ENCODE measurements around the gene CRYGC.
"Not testable (repeated sequence)": the region's sequence is repeated elsewhere in the genome, so short reads cannot be mapped to it uniquely, and the experiment has no call there.

CRYGC gene

DNA sequence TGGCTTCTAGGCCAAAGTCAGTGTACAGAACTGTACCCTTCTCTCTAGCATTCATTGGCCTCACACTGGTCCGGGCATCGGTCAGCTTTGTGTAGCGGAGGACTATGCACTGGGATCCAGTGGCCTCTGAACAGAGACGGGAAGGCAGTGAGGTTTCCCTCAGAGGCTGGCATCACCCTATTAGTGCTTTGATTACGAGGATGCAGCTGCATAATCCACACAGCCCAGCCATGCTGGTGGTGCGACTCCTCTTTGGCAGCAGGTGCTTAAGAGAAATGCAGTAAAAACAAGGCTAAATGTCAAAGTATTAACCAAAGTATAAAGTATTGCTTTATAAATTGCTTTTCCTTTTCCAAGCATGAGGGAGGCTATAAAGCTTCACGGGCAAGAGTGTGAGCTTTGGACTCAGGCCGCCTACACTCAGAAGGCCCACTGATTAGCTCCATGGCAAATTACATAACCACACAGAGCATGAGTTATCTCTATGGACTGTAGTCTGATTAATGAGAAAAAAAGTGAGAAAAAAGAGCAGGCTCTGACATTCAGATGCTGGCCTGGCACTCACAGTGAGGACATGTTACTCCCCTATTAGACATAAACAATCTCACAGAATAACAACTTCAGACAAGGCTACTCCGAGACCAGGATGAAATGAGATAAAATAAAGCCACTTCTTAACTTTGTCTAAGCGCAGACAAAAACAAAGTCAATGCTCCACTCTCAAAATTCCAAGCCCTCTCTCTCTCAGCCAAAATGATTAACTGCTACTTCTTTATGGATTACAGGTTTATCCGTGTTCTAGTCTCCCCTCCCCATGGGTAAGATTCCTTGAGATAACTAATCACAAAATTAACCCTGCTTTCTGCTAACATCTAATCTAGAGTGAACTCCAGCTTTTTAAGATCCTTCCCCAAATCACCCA lies 6.4 kb upstream of the CRYGC start:
- DNase-seq = no peak

DNA sequence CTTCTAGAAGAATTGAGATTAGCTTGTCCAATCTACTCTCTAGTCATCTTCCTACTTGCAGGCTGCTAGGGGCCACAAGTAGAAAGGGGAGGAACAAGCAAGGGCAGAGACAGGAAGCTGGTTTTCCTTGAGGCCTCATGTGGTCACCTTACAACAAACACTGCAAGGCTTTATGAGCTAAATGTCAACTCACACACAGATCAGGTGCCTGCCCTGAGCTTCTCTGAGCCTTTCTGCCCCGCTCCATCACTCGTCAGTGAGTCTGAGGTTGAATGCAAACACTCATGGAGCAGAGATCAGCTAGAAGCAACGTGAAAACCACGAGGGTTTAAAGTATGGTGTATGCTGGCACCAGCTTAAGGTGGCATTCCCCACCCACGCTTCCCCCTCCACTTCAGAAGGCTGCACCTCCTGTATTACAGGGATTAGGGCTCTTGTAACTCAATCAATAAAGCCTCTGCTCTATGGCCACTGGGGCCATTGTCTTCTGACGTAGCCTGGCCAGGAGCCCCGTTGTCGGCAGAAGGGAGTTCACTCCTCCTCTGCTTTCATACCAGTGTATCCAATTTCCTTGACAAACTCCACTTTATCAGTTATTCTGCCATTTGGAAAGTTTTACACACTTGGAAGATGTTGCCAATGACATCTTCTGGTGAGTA lies 5.4 kb upstream of the CRYGC start:
- DNase-seq = no peak

DNA sequence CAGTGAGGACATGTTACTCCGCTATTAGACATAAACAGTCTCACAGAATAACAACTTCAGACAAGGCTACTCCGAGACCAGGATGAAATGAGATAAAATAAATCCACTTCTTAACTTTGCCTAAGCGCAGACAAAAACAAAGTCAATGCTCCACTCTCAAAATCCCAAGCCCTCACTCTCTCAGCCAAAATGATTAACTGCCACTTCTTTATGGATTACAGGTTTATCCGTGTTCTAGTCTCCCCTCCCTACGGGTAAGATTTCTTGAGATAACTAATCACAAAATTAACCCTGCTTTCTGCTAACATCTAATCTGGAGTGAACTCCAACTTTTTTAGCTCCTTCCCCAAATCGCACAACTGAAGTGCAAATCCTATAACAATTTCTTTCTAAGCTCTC lies 1.1 kb upstream of the CRYGC start:
- no peak for DNase-seq

- DNase-seq = no peak
Observed at GRCh38 chr2:208128136-208128535, 1.5 kb downstream of the CRYGC start.

DNA sequence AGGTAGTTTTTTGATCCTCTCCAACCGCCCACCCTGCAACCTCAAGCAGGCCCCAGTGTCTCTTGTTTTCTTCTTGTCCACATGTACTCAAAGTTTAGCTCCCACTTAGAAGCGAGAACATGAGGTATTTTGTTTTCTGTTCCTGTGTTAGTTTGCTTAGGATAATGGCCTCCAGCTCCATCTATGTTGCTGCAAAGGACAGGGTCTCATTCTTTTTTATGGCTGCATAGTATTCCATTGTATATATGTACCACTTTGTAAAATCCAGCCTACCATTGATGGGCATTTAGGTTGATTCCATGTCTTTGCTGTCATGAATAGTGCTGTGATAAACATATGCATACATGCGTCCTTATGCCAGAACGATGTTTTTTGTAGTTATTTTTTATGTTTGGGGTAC lies 2.5 kb downstream of the CRYGC start:
- no peak for DNase-seq

DNA sequence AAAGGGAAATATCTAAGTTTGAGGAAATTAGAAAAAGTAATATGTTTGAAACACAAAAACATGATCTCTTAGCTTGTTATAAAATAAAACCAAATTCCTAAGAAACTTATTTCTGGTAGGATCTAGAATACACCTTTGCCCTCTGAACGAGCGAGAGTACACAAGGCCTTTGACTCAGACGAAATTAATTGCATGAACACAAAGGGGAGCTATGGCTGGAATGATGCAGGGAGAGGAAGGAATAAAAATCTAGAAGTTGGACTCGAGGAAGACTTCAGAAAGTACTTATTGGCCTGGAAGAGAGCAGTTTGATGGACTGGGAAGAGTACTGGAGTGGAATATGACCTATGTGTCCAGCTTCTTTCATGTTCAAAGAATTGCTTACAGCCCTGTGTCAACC lies 4.4 kb downstream of the CRYGC start:
- DNase-seq = no peak

GRCh38 chr2:208124013-208124715 lies 5.5 kb downstream of the CRYGC start, which contains the start of gene CRYGD:
Gene CRYGD (minus strand): TSS chr2:208124524. CDS start chr2:208124473, 51 bp downstream.
- DNase-seq = not testable (repeated sequence)

DNA sequence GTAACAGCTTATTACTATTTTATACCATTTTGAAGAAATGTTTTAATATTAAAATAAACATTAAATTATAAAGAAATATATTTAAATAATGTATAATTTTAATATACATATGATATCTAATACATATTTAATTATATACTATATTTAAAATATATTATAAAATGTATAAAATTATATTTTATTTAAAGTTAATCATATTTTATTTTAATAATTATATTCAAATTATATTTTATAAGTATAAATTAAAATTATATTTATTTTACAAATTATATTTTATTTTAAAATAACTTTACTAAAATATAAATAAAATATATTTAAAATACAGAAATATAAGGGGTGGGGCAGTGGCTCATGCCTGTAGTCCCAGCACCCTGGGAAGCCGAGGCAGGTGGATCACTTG lies 7.4 kb downstream of the CRYGC start:
- DNase-seq = no peak

GRCh38 chr2:208118918-208119317 lies 10.7 kb downstream of the CRYGC start:
- DNase-seq = no peak

DNA sequence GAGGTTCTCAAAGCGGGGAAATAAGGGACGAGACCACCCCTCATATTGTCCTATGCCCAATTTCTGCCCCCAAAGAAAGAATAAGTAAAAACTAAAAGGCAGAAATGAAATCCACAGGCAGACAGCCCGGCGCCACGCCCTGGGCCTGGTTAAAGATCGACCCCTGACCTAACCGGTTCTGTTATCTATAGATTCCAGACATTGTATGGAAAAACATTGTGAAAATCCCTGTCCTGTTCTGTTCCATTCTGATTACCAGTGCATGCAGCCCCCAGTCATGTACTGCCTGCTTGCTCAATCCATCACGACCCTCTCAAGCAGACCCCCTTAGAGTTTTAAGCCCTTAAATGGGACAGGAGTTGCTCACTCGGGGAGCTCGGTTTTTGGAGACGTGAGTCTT lies 12.2 kb downstream of the CRYGC start:
- DNase-seq = not testable (repeated sequence)

GRCh38 chr2:208112969-208113368 lies 16.7 kb downstream of the CRYGC start:
- DNase-seq = no peak

DNA sequence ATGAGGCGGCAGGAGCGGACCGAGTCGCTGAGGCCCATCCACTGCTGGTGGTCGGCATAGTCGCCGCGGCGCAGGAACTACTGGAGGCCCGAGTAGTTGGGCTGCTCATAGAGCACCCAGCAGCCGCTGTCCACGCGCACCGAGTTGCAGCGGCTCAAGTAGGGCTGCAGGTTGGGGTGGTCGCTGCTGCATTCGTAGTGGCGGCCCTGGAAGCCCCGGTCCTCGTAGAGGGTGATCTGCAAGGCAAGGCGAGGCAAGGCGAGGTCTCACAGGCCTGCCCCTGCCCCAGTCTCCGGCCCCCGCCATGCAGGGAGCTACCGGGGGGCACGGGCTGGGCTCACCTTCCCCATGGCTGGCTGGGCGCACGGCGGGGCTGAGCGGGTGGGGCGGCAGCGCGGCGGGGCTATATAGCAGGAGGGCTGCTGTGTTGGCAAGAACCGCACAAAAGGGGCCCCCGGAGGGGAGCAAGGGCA lies 17.3 kb downstream of the CRYGC start:
- DNase-seq = not testable (repeated sequence)

DNA sequence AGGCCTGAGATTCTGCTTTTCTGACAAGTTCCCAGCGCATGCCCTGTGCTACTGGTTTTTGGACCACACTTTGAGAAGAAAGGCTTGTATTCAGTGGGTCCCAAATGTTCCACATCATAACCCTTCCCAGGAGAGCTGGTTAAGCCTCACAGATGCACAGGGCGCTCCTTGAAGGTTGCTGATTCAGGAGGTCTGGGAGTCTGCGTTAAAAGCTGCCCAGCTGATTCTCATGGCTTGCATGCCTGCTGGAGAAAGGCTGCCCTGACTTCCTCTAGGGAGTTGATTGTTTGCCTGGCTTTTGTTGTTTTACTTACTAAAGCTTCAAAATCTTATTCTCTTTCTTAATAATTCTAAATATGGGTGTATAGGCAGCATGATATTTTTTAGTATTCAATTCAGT lies 26.0 kb downstream of the CRYGC start:
- DNase-seq = no peak

GRCh38 chr2:208101716-208102631 lies 27.7 kb downstream of the CRYGC start:
- no peak for DNase-seq

DNA sequence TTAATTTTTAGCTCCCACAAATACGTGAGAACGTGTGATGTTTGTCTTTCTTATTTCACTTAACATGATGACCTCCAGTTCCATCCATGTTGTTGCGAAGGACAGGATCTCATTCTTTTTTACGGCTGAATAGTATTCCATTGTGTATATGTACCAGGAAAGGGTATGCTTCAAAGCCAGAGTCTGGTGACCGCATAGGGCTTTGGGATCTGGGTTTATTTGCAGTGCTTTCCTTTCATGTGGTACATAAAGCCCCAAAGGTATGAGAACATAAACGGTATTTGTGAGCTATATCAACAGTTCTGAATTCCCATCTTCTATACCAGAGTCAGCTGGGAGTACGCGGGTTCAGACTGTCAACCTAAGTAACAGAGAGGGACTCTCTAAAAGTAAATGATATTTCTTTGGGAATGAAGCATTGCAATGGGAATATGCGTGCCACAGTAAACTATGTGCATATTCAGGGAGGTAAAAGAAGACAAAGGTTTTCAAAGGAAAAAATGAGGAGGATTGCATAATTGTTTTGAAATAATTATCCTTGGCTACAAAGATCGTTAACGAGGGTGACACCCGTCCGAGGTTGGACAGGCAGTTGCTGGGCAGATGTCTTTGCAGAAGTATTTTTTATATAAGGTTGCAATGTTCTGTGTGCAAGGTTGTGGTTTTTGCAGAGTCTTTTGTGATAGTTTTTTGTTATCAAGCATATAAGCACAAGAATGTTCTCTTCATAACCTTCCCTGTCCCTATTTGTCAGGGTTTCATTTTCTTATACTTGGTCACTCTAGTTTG lies 29.8 kb downstream of the CRYGC start:
- no peak for DNase-seq

GRCh38 chr2:208098701-208099100 lies 30.9 kb downstream of the CRYGC start:
- not testable (repeated sequence) for DNase-seq

DNA sequence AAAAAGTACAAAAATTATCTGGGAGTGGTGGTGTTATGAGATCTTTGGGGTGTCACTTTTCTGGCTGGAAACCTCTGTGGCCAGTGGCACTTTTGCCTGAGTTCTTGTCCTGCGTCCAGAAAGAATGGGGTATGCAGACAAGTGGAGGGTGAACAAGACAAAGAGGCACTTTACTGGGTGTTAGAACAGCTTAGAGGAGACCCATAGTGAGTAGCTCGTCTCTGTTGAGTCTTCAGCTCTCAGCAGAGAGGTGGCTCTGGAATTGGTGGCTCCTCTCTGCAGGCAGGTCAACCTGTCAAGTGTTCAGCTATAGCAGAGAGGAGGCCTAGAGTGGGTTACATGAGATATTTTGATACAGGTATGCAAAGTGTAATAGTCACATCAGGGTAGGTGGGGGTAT lies 31.4 kb downstream of the CRYGC start:
- DNase-seq = no peak

DNA sequence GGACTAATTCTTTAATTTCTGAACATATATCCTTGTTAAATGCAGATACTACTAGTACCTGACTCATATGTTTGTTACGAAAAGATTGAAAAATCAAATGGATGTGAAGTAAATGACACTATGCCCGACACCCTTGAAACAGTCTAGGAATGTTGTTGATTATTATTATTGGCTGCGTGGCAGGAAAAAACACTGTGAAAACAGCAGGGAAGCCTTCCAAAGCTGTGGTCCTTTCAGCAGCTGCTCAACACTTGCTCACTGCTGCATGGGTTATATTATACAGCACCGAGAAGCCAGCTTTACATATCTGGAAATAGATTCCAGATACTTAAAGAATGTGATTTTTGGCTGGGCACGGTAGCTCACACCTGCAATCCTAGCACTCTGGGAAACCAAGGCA lies 31.8 kb downstream of the CRYGC start:
- DNase-seq = no peak

- no peak for DNase-seq
Observed at GRCh38 chr2:208097313-208097712, 32.3 kb downstream of the CRYGC start.

- no peak for DNase-seq
Observed at GRCh38 chr2:208096080-208096479, 33.5 kb downstream of the CRYGC start.

- DNase-seq = no peak
Observed at GRCh38 chr2:208093128-208093527, 36.5 kb downstream of the CRYGC start.
